GM12801 (cell line): ENCODE results near the gene HLA-A.

Experiments
- TF ChIP-seq, protein P1 (sequence below): IDR thresholded peaks from one replicate; pipeline ENCODE4 v1.5.1; 2011; ENCODE audit warnings: control low read depth; ENCODE audit not compliant: insufficient read length; ENCODE audit errors: extremely low read depth

The HLA-A gene

GRCh38 chr6:29954272-29954671 is 11.9 kb downstream of the HLA-A start:
- TF ChIP-seq, protein P1, sequence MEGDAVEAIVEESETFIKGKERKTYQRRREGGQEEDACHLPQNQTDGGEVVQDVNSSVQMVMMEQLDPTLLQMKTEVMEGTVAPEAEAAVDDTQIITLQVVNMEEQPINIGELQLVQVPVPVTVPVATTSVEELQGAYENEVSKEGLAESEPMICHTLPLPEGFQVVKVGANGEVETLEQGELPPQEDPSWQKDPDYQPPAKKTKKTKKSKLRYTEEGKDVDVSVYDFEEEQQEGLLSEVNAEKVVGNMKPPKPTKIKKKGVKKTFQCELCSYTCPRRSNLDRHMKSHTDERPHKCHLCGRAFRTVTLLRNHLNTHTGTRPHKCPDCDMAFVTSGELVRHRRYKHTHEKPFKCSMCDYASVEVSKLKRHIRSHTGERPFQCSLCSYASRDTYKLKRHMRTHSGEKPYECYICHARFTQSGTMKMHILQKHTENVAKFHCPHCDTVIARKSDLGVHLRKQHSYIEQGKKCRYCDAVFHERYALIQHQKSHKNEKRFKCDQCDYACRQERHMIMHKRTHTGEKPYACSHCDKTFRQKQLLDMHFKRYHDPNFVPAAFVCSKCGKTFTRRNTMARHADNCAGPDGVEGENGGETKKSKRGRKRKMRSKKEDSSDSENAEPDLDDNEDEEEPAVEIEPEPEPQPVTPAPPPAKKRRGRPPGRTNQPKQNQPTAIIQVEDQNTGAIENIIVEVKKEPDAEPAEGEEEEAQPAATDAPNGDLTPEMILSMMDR: no peak

GRCh38 chr6:29955783-29956182 is 13.5 kb downstream of the HLA-A start:
- TF ChIP-seq, protein P1: no peak

GRCh38 chr6:29956518-29956917 is 14.2 kb downstream of the HLA-A start:
- TF ChIP-seq, protein P1: no peak

GRCh38 chr6:29958046-29958445 is 15.7 kb downstream of the HLA-A start:
- TF ChIP-seq, protein P1: no peak

- TF ChIP-seq, protein P1: no peak
These were observed 16.6 kb downstream of the HLA-A start for GRCh38 chr6:29958921-29959320.

GRCh38 chr6:29959467-29959866 is 17.1 kb downstream of the HLA-A start:
- TF ChIP-seq, protein P1: no peak

DNA sequence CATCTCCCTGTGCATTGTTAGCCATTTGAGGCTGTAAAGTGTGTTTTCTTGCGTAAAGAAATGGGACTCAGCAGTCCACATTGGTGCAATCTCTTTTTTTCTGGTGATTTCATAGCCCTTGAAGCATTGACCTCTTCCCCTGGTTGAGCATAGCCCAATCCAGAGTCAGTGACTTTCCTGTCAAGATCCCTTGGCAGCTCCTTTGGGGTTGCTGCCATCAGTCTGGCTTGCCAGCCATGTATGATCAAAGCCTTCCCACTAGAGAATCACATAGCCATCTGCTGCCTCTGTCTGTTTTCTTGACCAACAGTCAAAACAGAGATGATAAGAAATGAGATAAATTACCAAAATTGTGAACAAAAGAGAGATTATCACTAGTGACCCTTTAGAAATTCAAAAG is 19.6 kb downstream of the HLA-A start:
- TF ChIP-seq, protein P1: no peak

DNA sequence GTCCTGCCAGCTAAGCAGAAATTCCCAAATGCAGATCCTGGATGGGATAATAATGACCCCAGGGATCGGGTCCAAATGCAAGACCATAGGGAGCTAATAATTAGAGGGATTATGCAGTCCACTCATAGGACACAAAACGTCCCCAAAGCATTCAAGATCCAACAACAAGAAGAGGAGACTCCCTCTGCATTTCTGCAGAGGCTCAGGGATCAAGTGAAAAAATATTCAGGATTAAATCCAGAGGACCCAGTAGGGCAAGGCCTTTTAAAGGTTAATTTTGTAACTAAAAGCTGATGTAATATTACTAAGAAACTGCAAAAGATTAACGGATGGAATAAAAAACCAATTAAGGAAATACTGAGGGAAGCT is 22.2 kb downstream of the HLA-A start:
- TF ChIP-seq, protein P1: no peak
